OCI-LY1 (cell line): ENCODE measurements around the gene PPIG.

Source experiments
- H2AFZ ChIP-seq: fragments of 200-600 bp; sonication (generic), shearing (Covaris generic); 2 replicates; pipeline ENCODE4 v1.6.0; 2014; ENCODE audit warnings: antibody characterized with exemption, mild to moderate bottlenecking, low read length
- H3F3A ChIP-seq: fragments of 200-600 bp; sonication (generic), shearing (Covaris generic); 2 replicates; pipeline ENCODE4 v1.6.0; 2014; ENCODE audit warnings: mild to moderate bottlenecking, antibody characterized with exemption, low read length, moderate library complexity; ENCODE audit not compliant: insufficient read depth
- H3K27ac ChIP-seq: fragments of 200-600 bp; sonication (generic); 2 replicates; pipeline ENCODE4 v1.5.1; 2014; ENCODE audit warnings: low read length, mixed run types, mild to moderate bottlenecking, low read depth; ENCODE audit not compliant: poor library complexity, severe bottlenecking
- H3K27me3 ChIP-seq: fragments of 200-600 bp; sonication (generic); 2 replicates; pipeline ENCODE4 v1.6.0; 2014; ENCODE audit warnings: antibody characterized with exemption, mild to moderate bottlenecking, low read length, moderate library complexity; ENCODE audit not compliant: insufficient read depth
- H3K36me3 ChIP-seq: fragments of 200-600 bp; sonication (generic); 2 replicates; pipeline ENCODE4 v1.6.1; 2014; ENCODE audit warnings: mild to moderate bottlenecking, antibody characterized with exemption, low read length, moderate library complexity, mixed read lengths; ENCODE audit not compliant: insufficient read depth
- H3K4me1 ChIP-seq: fragments of 200-600 bp; sonication (generic); 2 replicates; pipeline ENCODE4 v1.5.1; 2014; ENCODE audit warnings: mild to moderate bottlenecking, low read length, moderate library complexity; ENCODE audit not compliant: insufficient read depth, severe bottlenecking
- H3K4me2 ChIP-seq: fragments of 200-600 bp; sonication (generic), shearing (Covaris generic); 2 replicates; pipeline ENCODE4 v1.6.1; 2014; ENCODE audit warnings: low read length
- H3K4me3 ChIP-seq: fragments of 200-600 bp; sonication (generic); 2 replicates; pipeline ENCODE4 v1.5.1; 2014; ENCODE audit warnings: low read length, low read depth, mild to moderate bottlenecking, mixed read lengths; ENCODE audit not compliant: poor library complexity, severe bottlenecking
- H3K79me2 ChIP-seq: fragments of 200-600 bp; shearing (Covaris generic); 2 replicates; pipeline ENCODE4 v1.6.1; 2016; ENCODE audit warnings: mixed run types, low read length, mixed read lengths; ENCODE audit not compliant: insufficient read depth
- H3K9ac ChIP-seq: fragments of 200-600 bp; sonication (generic), shearing (Covaris generic); 2 replicates; pipeline ENCODE4 v1.6.1; 2014; ENCODE audit warnings: mild to moderate bottlenecking, low read length, mixed read lengths
- H3K9me2 ChIP-seq: fragments of 200-600 bp; sonication (generic), shearing (Covaris generic); 2 replicates; pipeline ENCODE4 v1.6.1; 2014; ENCODE audit warnings: low read depth, mild to moderate bottlenecking, low read length, mixed read lengths
- H3K9me3 ChIP-seq: fragments of 200-600 bp; shearing (Covaris generic); 2 replicates; pipeline ENCODE4 v1.6.1; 2014; ENCODE audit warnings: low read length, mixed read lengths
- H4K20me1 ChIP-seq: fragments of 200-600 bp; sonication (generic), shearing (Covaris generic); 2 replicates; pipeline ENCODE4 v1.6.0; 2016; ENCODE audit warnings: mild to moderate bottlenecking, low read length; ENCODE audit not compliant: insufficient read depth
- EZH2 ChIP-seq: fragments of 200-600 bp; sonication (generic), shearing (Covaris generic); IDR thresholded peaks from 2 replicates; pipeline ENCODE4 v1.8.0; 2017; ENCODE audit warnings: borderline replicate concordance, mixed run types, mild to moderate bottlenecking, antibody characterized with exemption, low read length, moderate library complexity, mixed read lengths
- TF ChIP-seq, protein P1 (sequence below): fragments of 200-600 bp; sonication (generic), shearing (Covaris generic); IDR thresholded peaks from 2 replicates; pipeline ENCODE4 v1.5.1; 2017; ENCODE audit warnings: mild to moderate bottlenecking, antibody characterized with exemption, low read length, moderate library complexity, mixed read lengths

PPIG gene

DNA sequence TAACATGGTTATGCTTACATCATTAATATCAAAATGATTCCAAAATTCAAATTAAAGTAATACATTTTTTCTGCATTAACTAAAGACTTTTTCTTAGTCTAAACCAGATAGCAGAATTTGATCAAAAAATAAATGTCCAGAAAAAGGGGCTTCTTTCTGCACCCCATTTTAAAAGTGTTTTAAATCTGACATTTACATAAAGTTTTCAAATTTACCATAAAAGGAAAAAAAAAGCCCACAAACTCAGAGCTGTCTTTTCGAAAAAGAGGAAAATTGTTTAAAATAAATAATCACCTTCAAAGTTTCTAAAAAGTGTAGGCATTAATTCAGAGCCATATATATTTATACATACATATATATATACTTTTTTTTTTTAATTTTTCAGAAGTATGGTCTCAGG lies 12.0 kb upstream of the PPIG start:
- TF ChIP-seq EZH2: no peak
- TF ChIP-seq, protein P1, sequence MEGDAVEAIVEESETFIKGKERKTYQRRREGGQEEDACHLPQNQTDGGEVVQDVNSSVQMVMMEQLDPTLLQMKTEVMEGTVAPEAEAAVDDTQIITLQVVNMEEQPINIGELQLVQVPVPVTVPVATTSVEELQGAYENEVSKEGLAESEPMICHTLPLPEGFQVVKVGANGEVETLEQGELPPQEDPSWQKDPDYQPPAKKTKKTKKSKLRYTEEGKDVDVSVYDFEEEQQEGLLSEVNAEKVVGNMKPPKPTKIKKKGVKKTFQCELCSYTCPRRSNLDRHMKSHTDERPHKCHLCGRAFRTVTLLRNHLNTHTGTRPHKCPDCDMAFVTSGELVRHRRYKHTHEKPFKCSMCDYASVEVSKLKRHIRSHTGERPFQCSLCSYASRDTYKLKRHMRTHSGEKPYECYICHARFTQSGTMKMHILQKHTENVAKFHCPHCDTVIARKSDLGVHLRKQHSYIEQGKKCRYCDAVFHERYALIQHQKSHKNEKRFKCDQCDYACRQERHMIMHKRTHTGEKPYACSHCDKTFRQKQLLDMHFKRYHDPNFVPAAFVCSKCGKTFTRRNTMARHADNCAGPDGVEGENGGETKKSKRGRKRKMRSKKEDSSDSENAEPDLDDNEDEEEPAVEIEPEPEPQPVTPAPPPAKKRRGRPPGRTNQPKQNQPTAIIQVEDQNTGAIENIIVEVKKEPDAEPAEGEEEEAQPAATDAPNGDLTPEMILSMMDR: no peak
- no peak overlapping the region for H3K27ac ChIP-seq
- no peaks in the 10 kb centered on the region for H3F3A ChIP-seq
- peaks cover 21% of the 10 kb centered on the region for H3K79me2 ChIP-seq
- H3K36me3 ChIP-seq: no peaks in the 10 kb centered on the region
- peak overlapping the region; percentile 90 for H3K4me3 ChIP-seq
- no peaks in the 10 kb centered on the region for H3K27me3 ChIP-seq
- H3K9me2 ChIP-seq: no peaks in the 10 kb centered on the region
- H2AFZ ChIP-seq: no peak overlapping the region
- peak overlapping the region; percentile 31 for H3K9ac ChIP-seq
- peak overlapping the region; percentile 57 for H3K4me2 ChIP-seq
- H3K9me3 ChIP-seq: no peaks in the 10 kb centered on the region
- peaks cover 24% of the 10 kb centered on the region for H3K4me1 ChIP-seq
- H4K20me1 ChIP-seq: no peaks in the 10 kb centered on the region

DNA sequence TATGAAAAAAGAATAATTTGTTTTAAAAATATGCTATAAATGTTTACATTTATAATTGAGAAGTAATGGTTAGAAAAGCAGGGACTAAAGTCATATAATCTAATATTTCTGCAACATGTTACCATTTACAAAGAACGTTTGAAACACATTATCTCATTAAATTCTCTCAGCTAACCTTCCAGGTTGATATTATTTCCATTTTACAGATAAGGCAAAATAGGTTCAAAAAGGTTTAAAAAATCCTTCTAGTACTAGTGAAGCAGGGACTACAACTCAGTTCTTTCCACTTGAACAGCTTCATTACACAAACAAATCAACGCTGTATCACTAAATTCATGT lies 11.4 kb upstream of the PPIG start:
- H2AFZ ChIP-seq: no peak overlapping the region
- H4K20me1 ChIP-seq: no peaks in the 10 kb centered on the region
- no peaks in the 10 kb centered on the region for H3K9me2 ChIP-seq
- H3K4me3 ChIP-seq: peak overlapping the region; percentile 90
- peaks cover 24% of the 10 kb centered on the region for H3K4me1 ChIP-seq
- H3K79me2 ChIP-seq: peaks cover 21% of the 10 kb centered on the region
- H3K4me2 ChIP-seq: peak overlapping the region; percentile 85
- H3F3A ChIP-seq: no peaks in the 10 kb centered on the region
- H3K27me3 ChIP-seq: no peaks in the 10 kb centered on the region
- peak overlapping the region; percentile 82 for H3K9ac ChIP-seq
- no peaks in the 10 kb centered on the region for H3K36me3 ChIP-seq
- no peak for TF ChIP-seq EZH2
- TF ChIP-seq, protein P1: no peak
- no peaks in the 10 kb centered on the region for H3K9me3 ChIP-seq
- peak overlapping the region; percentile 33 for H3K27ac ChIP-seq

DNA sequence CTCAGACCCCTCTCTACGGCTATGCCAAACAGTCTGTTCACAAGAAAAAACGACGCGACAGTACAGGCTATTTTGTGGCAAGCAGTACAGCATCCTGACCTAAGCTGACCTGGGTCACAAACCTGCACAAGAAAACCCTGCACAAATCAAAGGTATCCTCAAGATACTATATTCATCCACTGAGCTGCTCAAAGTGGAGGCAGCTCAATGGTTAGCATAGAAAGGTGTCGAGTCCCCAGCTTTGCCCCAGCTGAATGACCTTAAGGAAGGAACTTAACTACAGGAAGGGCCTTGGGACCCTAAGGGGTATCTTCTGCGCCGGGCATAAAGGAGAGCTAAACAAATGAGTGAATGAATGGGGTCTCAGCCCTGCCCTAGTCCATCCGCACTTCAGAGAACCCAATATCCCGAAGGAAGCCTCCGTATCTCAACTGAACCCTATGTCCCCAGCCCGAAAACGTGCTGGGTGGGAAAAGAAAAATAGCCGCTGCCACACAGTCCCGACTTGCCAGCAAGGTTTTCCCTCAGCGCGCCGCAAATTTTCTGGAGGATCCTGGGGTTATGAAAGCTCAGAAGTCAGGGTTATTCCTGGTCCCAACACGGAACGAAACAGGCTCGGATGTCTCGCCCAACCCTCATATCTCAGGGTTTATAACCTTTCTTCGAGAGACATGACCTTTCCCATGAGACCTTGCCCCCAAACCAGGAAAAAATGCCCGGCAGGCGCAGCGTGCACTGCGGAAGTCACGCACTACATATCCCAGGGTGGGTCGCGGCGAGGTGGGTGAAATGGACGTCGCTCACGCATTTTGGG lies 10.8 kb upstream of the PPIG start, which contains the start of gene FASTKD1:
TSS of gene FASTKD1 (minus strand) at position 706 of the 814 bp plus-strand sequence. CDS start 1,836 bp downstream, outside the sequence.
- H3K4me1 ChIP-seq: peaks cover 24% of the 10 kb centered on the region
- H3K9me3 ChIP-seq: no peaks in the 10 kb centered on the region
- H3K27ac ChIP-seq: peak within 1 kb of the TSS; percentile 33
- H3K27me3 ChIP-seq: no peaks in the 10 kb centered on the region
- no peaks in the 10 kb centered on the region for H3F3A ChIP-seq
- TF ChIP-seq, protein P1: no peak
- TF ChIP-seq EZH2: no peak
- no peaks in the 10 kb centered on the region for H4K20me1 ChIP-seq
- peaks cover 21% of the 10 kb centered on the region for H3K79me2 ChIP-seq
- peak within 1 kb of the TSS; percentile 99 for H2AFZ ChIP-seq
- H3K9ac ChIP-seq: peak within 1 kb of the TSS; percentile 82
- peak within 1 kb of the TSS; percentile 90 for H3K4me3 ChIP-seq
- no peaks in the 10 kb centered on the region for H3K36me3 ChIP-seq
- peak within 1 kb of the TSS; percentile 85 for H3K4me2 ChIP-seq
- H3K9me2 ChIP-seq: no peaks in the 10 kb centered on the region
